Stimulated activated effector memory CD8-positive, alpha-beta T cell treated with anti-CD3 and anti-CD28 coated beads, Interleukin-12 subunit alpha, Interleukin-12 subunit beta, amount 100 ng/mL, for 72 hours (primary cell): ENCODE data around the gene MTFMT.
"Not testable (repeated sequence)": the region's sequence is repeated elsewhere in the genome, so short reads cannot be mapped to it uniquely, and the experiment has no call there.

Experiments used
- ATAC-seq: fragments of 150-1000 bp; cut with Tn5 transposase; 2 replicates; pipeline ENCODE4 v1.10.0; 2021
- DNase-seq, 2 donors: peaks; one replicate each; pipeline ENCODE4 v3.0.0; 2021 to 2022; ENCODE audit warnings: low spot score in 2 of 2
- H3K27ac Mint-ChIP-seq: one replicate; pipeline ENCODE4 v1.8.0; 2022; ENCODE audit warnings: mild to moderate bottlenecking, mixed read lengths
- H3K36me3 Mint-ChIP-seq: one replicate; pipeline ENCODE4 v1.8.0; 2022; ENCODE audit warnings: mild to moderate bottlenecking, mixed read lengths
- H3K4me1 Mint-ChIP-seq: one replicate; pipeline ENCODE4 v1.8.0; 2022; ENCODE audit warnings: mixed read lengths
- H3K4me3 Mint-ChIP-seq: one replicate; pipeline ENCODE4 v1.8.0; 2022; ENCODE audit warnings: mild to moderate bottlenecking, mixed read lengths
- H3K9me3 Mint-ChIP-seq: one replicate; pipeline ENCODE4 v1.8.0; 2022; ENCODE audit warnings: mixed read lengths

Gene MTFMT

GRCh38 chr15:65033659-65034269 is 4.3 kb upstream of the MTFMT start:
- no peak for DNase-seq
- Mint-ChIP-seq H3K27ac (no peak overlapping the region), H3K36me3 (no peaks in the 10 kb centered on the region), H3K4me3 (peak overlapping the region; percentile 22), H3K4me1 (peaks cover 5% of the 10 kb centered on the region), H3K9me3 (no peaks in the 10 kb centered on the region)
- ATAC-seq = no peak

- peak; percentile 71 for ATAC-seq
- Mint-ChIP-seq H3K36me3 (no peaks in the 10 kb centered on the region), H3K9me3 (no peaks in the 10 kb centered on the region), H3K27ac (no peak overlapping the region), H3K4me1 (peaks cover 13% of the 10 kb centered on the region), H3K4me3 (peak overlapping the region; percentile 22)
- DNase-seq = peak in 1 of 2 donors; percentile 62
Measured at GRCh38 chr15:65032801-65033537, 3.5 kb upstream of the MTFMT start.

GRCh38 chr15:65029736-65030208 is 333 bp upstream of the MTFMT start:
- DNase-seq (no peak), ATAC-seq (no peak)
- Mint-ChIP-seq H3K36me3 (peaks cover 24% of the 10 kb centered on the region), H3K4me3 (peak overlapping the region; percentile 81), H3K4me1 (peaks cover 14% of the 10 kb centered on the region), H3K27ac (no peak overlapping the region), H3K9me3 (no peaks in the 10 kb centered on the region)

- Mint-ChIP-seq H3K4me1 (peaks cover 12% of the 10 kb centered on the region), H3K4me3 (peak overlapping the region; percentile 81), H3K36me3 (peaks cover 38% of the 10 kb centered on the region), H3K27ac (peak overlapping the region; percentile 58), H3K9me3 (no peaks in the 10 kb centered on the region)
- peak in 1 of 2 donors; percentile 49 for DNase-seq
- ATAC-seq = no peak
Measured at GRCh38 chr15:65028338-65028737, 1.1 kb downstream of the MTFMT start.

GRCh38 chr15:65027593-65027992 is 1.8 kb downstream of the MTFMT start:
- H3K4me1 Mint-ChIP-seq = peaks cover 8% of the 10 kb centered on the region
- peaks cover 46% of the 10 kb centered on the region for H3K36me3 Mint-ChIP-seq
- H3K27ac Mint-ChIP-seq = no peak overlapping the region
- ATAC-seq (no peak), DNase-seq (no peak)
- H3K9me3 Mint-ChIP-seq = no peaks in the 10 kb centered on the region
- H3K4me3 Mint-ChIP-seq = peak overlapping the region; percentile 81

GRCh38 chr15:65026756-65027155 is 2.7 kb downstream of the MTFMT start:
- H3K9me3 Mint-ChIP-seq = no peaks in the 10 kb centered on the region
- DNase-seq = peak in 1 of 2 donors; percentile 47
- H3K27ac Mint-ChIP-seq = no peak overlapping the region
- H3K4me1 Mint-ChIP-seq = peaks cover 8% of the 10 kb centered on the region
- H3K36me3 Mint-ChIP-seq = peaks cover 54% of the 10 kb centered on the region
- H3K4me3 Mint-ChIP-seq = no peak overlapping the region
- ATAC-seq = no peak

- Mint-ChIP-seq H3K27ac (no peak overlapping the region), H3K4me1 (no peaks in the 10 kb centered on the region), H3K4me3 (no peak overlapping the region), H3K36me3 (peaks cover 92% of the 10 kb centered on the region), H3K9me3 (no peaks in the 10 kb centered on the region)
- DNase-seq = no peak
- ATAC-seq = no peak
Measured at GRCh38 chr15:65021488-65021887, 8.0 kb downstream of the MTFMT start.

GRCh38 chr15:65020419-65020818 is 9.0 kb downstream of the MTFMT start:
- peaks cover 92% of the 10 kb centered on the region for H3K36me3 Mint-ChIP-seq
- H3K9me3 Mint-ChIP-seq = no peaks in the 10 kb centered on the region
- no peak overlapping the region for H3K27ac Mint-ChIP-seq
- no peaks in the 10 kb centered on the region for H3K4me1 Mint-ChIP-seq
- no peak overlapping the region for H3K4me3 Mint-ChIP-seq
- DNase-seq = no peak
- ATAC-seq = peak; percentile 45

GRCh38 chr15:65011198-65011597 is 18.2 kb downstream of the MTFMT start:
- not testable (repeated sequence) for DNase-seq, H3K9me3 Mint-ChIP-seq, H3K27ac Mint-ChIP-seq, H3K4me1 Mint-ChIP-seq, ATAC-seq, H3K4me3 Mint-ChIP-seq
- H3K36me3 Mint-ChIP-seq = peaks cover 52% of the 10 kb centered on the region

- H3K4me3 Mint-ChIP-seq = no peak overlapping the region
- H3K36me3 Mint-ChIP-seq = peaks cover 52% of the 10 kb centered on the region
Measured at GRCh38 chr15:65008983-65009382, 20.5 kb downstream of the MTFMT start.

GRCh38 chr15:65006876-65007275 is 22.6 kb downstream of the MTFMT start:
- Mint-ChIP-seq H3K36me3 (peaks cover 51% of the 10 kb centered on the region), H3K4me3 (no peak overlapping the region), H3K4me1 (no peaks in the 10 kb centered on the region), H3K9me3 (no peaks in the 10 kb centered on the region), H3K27ac (no peak overlapping the region)
- no peak for ATAC-seq
- no peak for DNase-seq

More at GRCh38 chr15:65008983-65009382, 20.5 kb downstream of the MTFMT start:
- H3K27ac Mint-ChIP-seq = no peak overlapping the region
- peaks cover 3% of the 10 kb centered on the region for H3K9me3 Mint-ChIP-seq
- no peak for ATAC-seq
- H3K4me1 Mint-ChIP-seq = no peaks in the 10 kb centered on the region
- no peak for DNase-seq

- DNase-seq = no peak
Measured at GRCh38 chr15:65004993-65005392, 24.4 kb downstream of the MTFMT start.

GRCh38 chr15:64997745-64998375 is 31.6 kb downstream of the MTFMT start:
- ATAC-seq (no peak), DNase-seq (no peak)
- Mint-ChIP-seq H3K36me3 (peaks cover 15% of the 10 kb centered on the region), H3K9me3 (no peaks in the 10 kb centered on the region), H3K4me3 (no peak overlapping the region), H3K27ac (no peak overlapping the region), H3K4me1 (peaks cover 4% of the 10 kb centered on the region)

More at GRCh38 chr15:65004993-65005392, 24.4 kb downstream of the MTFMT start:
- Mint-ChIP-seq H3K4me3 (no peak overlapping the region), H3K36me3 (peaks cover 51% of the 10 kb centered on the region), H3K9me3 (no peaks in the 10 kb centered on the region), H3K27ac (no peak overlapping the region), H3K4me1 (no peaks in the 10 kb centered on the region)
- ATAC-seq = no peak

GRCh38 chr15:64997066-64997465 is 32.4 kb downstream of the MTFMT start:
- Mint-ChIP-seq H3K9me3 (no peaks in the 10 kb centered on the region), H3K36me3 (peaks cover 7% of the 10 kb centered on the region), H3K27ac (no peak overlapping the region), H3K4me1 (peaks cover 4% of the 10 kb centered on the region), H3K4me3 (no peak overlapping the region)
- DNase-seq (no peak), ATAC-seq (no peak)

GRCh38 chr15:64993290-64993689 is 36.1 kb downstream of the MTFMT start:
- Mint-ChIP-seq H3K27ac (peak overlapping the region; percentile 76), H3K4me1 (peaks cover 28% of the 10 kb centered on the region), H3K36me3 (peaks cover 20% of the 10 kb centered on the region), H3K4me3 (no peak overlapping the region), H3K9me3 (no peaks in the 10 kb centered on the region)
- DNase-seq = no peak
- ATAC-seq = no peak
